GM19467 (cell line): ENCODE measurements around the gene SEMA5A.
A peak's percentile ranks its signal among the peaks of the same experiment; 100 is the strongest.

Experiments used
- ATAC-seq: cut with Tn5 transposase; IDR thresholded peaks from one replicate; pipeline ENCODE4 v1.9.1; 2021; ENCODE audit warnings: mild to moderate bottlenecking, moderate library complexity; ENCODE audit not compliant: unreplicated experiment

The SEMA5A gene

DNA sequence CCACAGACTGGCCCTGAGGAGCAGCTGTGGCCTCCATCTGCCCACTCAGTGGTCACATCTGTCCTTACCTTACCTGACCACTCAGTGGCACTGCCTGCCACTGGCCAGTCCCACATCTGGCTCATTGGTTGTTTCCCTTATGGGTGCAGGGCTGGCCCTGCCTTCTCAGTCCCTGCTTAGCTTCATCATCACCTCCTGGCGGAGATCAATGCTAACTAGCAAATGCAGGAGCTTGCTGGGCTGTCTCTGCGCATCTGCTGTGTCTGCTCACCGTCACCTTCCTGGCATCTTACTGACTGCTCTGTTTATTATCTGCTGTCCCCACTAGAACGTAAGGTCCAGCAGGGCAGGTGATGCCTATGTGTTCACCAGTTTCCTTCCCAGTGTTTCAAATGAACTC, 356.9 kb downstream of the SEMA5A start:
- ATAC-seq, result no peak

DNA sequence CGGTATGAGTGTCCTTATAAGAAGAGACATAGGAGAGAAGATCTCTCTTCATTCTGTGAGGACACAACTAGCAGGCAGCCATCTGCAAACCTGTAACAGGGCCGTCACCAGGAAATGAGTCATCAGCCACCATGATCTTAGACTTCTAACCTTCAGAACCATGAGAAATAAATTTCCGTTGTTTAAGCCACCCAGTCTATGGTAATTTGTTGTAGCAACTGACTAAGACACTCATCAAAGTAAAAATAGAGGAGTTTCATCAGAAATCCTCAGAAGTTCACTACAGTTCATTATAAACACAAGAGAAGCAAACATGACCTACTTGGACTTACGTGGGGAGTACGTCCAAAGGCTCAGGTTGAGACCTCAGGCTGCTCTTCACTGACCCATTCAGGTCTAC, 357.7 kb downstream of the SEMA5A start:
- ATAC-seq, result no peak

DNA sequence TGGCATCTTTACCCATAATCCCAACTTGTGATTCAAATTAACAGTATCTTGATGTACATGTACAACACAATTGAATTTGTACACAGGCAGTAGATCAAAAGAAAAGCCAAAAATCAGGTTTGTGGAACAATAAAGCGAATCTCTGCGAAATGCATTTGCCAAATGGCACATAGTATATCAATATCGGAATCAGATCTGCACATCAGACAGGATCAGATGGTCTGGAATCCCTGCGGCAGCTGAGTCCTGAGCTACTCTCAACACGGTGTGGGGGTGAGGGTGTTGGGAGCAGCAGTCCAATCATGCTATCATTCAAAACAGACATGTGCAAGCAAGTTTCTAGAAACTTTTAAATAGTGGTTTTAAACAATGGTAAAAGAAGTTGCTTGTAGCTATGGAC, 358.3 kb downstream of the SEMA5A start:
- ATAC-seq, result no peak

DNA sequence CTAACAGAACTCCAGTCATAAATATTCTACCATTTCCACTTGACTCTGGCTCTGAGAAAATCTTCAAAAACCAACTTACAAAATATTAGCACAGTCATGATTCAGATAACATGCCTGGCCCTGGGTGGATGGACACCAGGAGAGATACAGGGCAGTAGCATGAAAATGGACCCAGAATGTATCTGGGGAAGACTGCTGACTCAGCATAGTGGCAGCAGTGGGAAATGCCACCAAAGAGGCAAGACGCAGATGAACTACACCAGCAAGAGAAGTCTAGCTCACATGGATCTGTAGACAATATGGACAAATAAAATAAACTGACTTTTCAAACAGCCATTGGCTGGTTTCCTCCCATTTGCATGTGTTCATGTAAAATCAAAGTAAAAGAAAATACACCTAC, 359.8 kb downstream of the SEMA5A start:
- ATAC-seq, result no peak

DNA sequence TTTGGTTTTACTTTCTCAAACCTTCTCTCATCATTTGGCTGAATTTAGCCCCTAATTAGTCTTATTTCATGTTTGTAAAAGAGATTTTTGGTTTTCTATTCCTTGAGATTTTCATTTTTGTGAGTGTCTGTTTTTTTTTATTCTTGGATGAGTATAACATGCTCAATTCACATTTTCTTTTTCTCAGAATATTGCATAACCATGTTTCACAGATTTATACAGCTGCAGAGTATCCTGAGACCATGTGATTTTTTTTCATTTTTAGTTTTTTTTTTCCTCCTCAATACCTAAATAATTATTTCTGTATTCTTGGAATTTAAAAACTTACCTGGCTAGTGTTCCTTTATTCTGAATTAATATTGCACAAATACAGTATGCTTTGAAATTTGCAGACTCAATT, 361.9 kb downstream of the SEMA5A start:
- no peak for ATAC-seq

DNA sequence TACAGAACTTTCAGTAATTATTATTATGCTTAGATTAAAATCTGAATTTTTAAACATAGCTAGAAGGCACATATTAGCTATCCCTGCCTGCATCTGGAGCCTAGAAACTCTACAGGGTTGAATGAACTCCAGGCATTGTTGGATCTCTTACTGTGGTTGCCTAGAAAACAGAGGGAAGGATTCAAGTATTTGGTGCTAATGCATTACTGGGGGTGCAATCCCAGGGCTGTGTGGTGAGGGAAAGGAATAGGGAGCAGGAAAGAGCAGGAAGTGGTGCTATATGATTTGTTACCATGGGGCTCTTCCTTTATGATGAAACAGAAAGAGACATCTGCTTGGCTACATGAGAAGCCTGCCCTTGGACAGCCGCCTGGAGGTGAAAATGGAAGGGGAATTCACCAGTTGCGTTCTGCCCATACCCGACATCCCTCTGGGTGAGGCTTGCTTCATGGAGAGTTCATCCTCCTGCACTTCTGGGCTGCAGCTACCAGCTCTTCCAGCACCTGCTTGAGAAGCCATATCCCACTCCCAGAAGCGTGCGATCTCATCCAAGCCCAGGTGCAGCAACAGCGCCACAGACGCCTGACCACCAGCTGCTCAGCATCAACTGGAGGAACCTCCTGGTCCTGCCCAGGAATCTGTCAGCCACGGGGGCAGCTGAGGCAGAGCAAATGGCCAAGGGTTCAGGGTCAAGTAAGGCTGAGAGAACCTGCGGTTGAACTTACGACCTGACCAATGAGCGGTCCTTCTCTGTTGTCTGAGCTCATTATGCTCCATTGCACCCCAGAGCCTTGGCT, 362.8 kb downstream of the SEMA5A start:
- ATAC-seq, result no peak

DNA sequence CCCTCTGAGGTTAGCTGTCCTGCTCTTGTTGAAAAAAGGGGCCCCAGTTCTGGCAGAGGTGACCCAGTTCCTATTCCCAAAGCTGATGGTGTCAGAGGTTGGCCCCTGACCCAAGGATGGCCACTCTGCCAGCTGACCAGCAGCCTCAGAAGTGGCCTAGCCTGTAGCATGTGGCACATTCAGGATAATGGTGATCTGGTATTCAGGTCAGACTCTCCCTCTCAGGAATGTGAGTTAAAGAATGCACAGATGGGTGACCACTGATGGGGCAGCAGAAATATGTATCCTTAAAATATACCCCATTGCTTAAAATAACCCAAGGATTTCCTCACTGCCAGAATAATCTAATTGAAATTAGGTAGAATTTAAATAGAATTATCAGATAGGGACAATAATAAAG, 369.2 kb downstream of the SEMA5A start:
- ATAC-seq, result no peak

DNA sequence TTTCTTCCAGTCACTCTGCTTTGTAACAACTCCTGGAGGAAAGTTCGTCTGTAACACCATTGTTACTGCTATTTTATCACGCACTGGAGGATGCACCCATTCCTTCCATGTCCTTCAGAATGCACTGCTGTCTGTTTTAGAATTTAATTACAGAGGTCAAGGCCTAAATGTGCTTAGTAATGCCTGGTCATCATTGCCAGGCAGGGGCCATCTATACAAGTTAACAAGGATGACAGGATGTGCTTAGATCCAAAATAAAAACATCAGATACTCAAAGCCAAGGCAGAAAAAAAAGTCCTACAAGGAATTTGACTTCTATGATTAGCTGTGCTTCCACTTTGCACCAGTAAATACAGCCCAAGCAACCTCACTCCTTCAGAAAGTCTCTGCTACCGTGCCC, 371.4 kb downstream of the SEMA5A start:
- ATAC-seq, result no peak

DNA sequence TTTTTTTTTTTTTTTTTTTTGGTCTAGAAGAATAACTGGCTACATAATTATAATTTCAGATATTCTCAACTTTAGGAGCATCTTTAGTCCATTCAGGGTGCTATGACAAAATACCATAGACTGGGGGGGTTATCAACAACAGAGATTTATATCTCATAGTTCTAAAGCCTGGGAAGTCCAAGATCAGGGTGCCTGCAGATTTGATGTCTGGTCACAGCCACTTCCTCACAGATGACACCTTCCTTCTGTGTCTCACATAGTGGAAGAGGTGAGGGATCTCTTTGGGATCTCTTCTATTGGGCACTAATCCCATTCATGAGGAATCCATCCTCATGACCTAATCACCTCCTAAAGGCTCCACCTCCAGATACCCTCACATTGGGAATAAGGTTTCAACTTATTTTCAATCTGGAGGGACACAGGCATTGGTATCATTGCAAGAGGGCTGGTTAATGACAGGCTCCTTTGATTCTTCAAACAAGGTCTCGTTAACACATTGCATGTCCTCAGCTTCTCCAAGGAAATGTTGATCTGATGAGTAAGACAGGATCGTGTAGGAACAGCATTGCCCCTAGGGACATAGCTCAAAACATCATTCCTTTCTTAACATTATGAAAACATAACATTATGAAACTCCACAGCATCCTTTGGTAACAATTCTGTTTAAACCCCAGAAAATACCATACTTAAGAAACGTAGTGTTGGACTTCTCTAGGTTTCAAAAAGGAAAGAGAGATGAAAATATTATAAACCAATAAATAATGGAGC, 372.4 kb downstream of the SEMA5A start:
- ATAC-seq, result no peak

DNA sequence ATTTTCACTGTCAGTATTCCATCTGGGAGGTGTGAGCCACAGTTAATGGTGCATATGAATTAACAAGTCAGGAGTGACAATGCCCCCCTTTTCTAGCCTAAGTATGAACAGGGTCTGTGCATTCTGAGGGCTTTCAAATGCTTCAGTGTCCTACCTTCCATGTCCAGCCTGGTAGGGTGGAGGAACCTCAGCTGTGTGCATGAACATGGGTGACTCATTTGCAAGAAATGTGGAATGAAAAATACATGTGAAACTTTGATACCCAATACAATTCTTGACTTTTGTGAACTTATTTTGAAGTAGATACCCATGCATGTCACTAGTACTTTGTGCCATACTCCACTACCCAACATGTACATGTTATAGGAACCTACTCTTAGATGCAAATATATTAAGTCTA, 375.8 kb downstream of the SEMA5A start:
- no peak for ATAC-seq

DNA sequence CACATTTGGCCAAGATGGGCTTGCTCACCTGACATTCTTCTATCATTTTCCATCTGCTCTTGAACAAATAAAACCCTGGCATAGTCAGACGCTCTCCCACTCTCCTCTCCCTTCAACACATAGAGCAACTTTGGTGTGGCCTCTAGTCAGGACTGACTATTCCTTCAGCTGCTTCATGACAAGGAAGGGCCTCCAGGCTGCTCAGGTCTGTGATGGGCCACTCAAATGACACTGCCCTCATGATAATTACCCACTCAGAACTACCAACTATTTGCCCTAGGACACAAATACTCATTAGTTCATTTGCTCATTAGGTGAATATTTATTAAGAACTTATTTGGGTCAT, 376.3 kb downstream of the SEMA5A start:
- ATAC-seq, result no peak

DNA sequence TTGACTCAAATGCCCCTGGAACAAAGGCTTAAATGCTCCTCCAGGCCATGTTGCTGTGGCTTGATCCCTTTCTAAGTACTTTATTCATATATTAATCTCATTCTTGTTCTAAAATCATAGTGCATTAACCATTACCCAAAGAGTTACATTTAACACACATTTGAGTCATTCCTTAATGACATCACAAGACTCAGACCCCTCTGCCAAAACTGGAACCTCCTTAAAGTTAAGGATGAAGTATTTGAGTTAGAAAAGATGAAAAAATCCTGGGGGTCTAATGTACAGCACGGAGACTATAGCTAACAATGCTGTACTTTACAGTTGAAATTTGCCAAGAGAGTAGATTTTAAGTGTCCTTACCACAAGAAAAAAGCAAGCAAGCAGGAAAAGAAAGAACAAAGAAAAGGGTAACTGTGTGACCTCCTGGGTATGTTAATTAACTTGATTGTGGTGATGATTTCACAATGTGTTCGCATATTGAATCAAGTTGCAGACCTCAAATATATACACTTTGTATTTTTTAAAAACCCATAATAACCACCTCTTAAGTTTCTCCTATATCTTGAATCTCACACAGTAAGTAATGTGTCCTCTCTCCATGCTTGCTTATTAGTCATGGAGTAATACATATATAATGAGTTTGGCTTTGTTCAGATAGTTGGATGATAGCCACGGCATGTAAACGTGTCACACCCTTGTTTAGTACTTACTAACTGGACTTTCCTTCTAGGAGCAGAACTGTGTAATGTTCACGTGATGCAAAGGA, 376.9 kb downstream of the SEMA5A start:
- ATAC-seq, result no peak

DNA sequence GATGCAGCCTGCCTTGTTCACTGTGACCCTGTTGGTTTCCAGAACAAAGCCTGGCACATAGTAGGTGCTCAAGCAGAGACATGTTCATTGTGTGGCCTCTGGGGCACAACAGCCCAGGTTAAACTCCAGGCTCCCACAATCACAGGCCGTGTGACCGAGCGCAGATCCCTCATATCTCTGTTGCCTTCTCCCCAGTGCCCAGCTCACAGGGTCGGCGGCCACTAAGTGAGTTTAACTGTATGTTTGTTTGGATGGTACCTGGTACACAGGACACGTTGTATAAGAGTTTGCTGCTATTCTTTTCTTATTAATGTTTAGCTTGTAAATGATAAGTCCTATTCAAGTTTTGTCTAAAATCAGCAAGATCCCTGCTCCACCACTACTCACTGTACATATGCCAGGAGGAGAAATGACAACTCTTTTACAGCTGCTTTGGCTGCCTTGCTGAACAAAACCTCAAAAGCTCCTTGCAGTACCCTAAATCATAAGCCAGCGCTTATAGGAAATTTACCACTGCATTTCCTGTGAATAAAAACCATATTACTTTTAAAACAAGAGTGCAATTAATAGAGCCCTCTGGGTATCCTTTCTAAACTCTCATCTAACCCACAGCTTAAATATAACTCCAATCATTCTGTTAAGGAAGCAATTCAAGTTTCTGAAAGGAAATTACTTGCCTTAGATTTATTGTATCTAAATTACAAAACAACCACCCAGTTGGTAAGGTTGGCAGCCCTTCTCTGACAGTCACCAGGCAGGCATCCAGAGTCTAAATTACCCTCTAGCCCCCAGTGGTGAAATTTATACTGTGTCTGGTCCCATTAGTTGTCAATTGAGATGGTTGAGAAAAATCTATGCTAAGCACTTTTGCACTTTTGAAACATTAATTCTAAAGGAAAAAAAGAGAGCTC, 379.4 kb downstream of the SEMA5A start:
- no peak for ATAC-seq

DNA sequence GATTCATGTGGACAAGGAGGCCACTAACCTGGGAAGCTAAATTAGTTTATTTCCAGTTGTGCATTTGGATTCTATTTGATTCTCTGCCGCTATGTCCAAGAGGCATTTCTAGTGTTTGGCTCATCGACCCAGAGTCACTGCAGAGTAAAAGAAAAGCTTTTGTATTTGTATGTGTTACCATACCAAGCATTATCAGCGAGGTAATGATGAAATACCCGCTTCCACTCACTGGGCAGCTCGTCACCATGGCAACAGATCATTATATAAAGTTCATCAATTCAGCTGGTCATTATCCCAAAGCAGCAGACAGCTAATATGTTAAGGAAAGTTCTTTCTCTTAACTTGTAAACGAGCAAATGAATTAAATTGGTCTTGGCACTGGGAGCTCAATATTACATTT, 380.3 kb downstream of the SEMA5A start:
- no peak for ATAC-seq

DNA sequence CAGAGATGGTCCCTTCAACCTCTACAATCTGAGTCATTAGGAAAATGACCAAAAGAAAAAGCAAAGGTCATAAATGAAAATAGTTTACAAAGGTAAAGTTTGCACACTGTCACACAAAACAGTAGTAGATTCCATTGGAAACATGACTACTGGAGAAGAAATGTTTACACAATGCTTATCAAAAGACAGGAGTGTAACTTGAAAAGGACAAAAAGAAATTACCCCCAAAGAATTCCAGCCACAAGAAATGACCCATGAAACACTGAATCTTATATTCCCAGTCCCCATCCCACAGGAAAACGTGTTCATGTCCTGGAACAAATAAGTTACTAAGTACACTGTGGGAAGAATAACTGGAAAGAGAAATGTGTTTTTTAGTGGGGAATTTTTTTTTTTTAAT, 385.1 kb downstream of the SEMA5A start:
- ATAC-seq, result no peak

DNA sequence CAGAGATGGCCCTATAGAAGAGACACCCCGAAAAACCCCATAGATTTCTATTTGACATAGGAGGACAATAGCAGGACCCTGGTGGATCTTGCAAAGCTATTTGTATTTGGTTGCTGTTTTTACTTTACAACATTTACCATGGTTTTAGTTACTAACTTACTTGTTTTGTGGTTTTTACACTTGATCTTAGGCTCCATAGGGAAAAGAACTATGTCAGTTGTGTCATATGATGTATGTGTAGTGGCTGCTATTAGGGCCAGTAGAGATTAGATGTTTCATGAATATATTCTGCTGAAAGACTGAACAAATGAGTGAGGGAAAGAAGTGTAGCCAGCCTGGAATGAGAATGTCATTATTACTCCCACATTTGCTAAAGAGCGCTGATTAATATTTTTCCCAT, 388.1 kb downstream of the SEMA5A start:
- no peak for ATAC-seq

DNA sequence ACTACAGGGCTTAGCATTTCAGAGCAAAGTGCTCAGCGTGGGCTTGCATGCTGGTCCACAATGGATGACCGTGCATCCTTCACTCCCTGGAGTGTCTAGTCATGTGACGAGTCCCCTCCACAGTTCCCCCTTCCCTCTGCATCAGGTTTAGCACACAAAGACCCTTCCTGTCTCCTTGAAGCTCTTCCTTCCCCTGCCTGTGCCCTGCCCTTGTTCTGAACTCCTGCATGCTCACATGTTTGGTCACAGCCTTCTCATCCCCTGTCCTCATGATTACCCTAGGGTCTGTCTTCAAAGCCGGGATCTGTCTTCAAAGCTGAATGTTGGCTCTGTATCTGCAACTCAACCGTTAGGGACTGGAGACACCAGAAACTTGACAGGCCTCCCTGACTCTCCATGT, 388.9 kb downstream of the SEMA5A start:
- no peak for ATAC-seq

DNA sequence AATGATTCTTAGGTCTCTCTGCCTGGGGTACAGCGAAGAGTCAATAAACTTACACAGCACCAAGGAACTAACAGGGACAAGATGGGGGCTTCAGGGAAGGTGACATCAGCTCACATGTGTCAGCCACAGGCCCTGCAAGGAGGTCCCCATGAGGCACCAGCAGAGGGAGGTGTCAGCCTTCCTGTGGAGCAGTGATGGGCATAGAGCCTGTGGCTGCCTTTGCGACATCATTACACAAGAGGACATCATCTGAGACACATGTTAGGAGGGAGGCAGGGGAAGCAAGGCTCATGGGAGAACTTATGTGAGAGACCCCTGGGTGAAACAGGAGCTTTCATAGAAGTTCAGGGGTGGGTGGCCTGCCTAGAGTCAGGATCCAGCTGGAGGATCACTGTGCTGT, 389.6 kb downstream of the SEMA5A start:
- peak; percentile 60 for ATAC-seq

DNA sequence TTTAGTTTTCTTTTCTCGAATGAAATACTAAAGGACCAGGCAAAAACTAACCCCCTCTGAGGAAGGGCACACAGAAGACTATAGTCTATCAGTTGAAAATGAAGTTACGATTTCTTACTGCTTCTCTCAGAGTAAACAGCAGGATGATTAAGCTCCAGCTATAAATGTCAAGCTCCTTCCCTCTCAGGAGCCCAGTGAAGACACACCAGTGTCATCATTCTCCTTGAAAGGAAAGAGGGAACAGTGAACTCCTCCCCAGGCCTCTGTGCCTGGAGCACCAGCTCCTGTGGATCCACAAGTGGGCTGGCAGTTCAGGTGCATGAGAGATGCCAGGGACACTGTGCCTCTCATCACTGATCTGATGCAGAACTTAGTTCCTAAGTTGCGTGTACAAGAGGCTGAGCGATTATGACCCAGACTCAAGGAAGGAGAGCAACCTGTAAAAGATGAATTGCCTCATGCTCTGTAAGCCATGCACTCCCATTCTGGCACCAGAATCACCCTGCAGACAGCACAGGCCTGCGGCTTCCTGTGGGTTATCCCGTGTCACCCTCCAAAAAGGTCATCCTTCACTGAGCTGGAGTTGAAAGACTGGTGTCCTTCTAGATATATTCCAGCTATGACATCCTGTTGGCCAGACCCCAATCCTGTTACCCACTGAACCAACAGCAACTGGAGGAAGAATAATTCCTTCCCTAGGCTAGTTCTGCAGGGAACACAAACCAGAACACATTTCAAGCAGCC, 394.0 kb downstream of the SEMA5A start:
- ATAC-seq, result no peak

DNA sequence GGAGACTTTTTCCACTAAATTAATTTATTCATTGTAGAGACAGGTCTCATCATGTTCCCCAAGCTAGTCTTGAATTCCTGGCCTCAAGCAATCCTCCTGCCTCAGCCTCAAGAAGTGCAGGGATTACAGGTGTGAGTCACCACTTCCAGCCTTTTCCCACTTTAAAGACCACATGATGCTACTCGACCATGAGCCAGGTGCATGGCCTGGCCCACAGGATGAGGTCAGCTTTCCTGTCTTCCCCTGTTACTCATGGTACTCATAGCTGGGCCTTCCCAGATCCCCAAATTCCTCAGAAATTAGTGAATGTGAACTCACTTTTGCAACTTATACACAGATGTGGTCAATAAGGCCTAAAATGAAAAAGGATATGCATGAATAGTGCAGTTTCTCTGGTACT, 395.9 kb downstream of the SEMA5A start:
- no peak for ATAC-seq
